ENCODE results near the gene NDUFS5. TPM values are rescaled to one million over a fixed set of nuclear protein-coding genes. Genes with fewer than 3 reads are reported as not detected.

NDUFS5 gene
- total RNA-seq, 3 donors from 2014 or later: 299 to 582 (median 393) TPM

GRCh38 chr1:39043513-39043912 is 17.4 kb downstream of the NDUFS5 start:
- TF ChIP-seq CTCF (IDR thresholded peaks at IDR 0.05) (no peak), POLR2A (IDR thresholded peaks at IDR 0.05) (no peak), POLR2AphosphoS5 (IDR thresholded peaks at IDR 0.05) (no peak)
- H3K4me3 ChIP-seq: no peak overlapping the region
- no peaks in the 10 kb centered on the region for H3K4me1 ChIP-seq
- intact Hi-C loops (cut with DNase I; ENCODE audit: low total_unique reads): no loop called here
- no peak for DNase-seq (ENCODE audit: low spot score in 2 of 2)
- H3K27ac ChIP-seq: no peak overlapping the region
- no peaks in the 10 kb centered on the region for H3K36me3 ChIP-seq
- H3K9me3 ChIP-seq: no peaks in the 10 kb centered on the region
- no peaks in the 10 kb centered on the region for H3K27me3 ChIP-seq

- no peaks in the 10 kb centered on the region for H3K4me1 ChIP-seq
- H3K27me3 ChIP-seq: no peaks in the 10 kb centered on the region
- no peak overlapping the region for H3K4me3 ChIP-seq
- DNase-seq (ENCODE audit: low spot score in 2 of 2): no peak
- H3K9me3 ChIP-seq: no peaks in the 10 kb centered on the region
- TF ChIP-seq POLR2A (IDR thresholded peaks at IDR 0.05): no peak
- TF ChIP-seq CTCF (IDR thresholded peaks at IDR 0.05): no peak
- TF ChIP-seq POLR2AphosphoS5 (IDR thresholded peaks at IDR 0.05): no peak
- intact Hi-C loops (cut with DNase I; ENCODE audit: low total_unique reads): no loop called here
- H3K36me3 ChIP-seq: no peaks in the 10 kb centered on the region
- no peak overlapping the region for H3K27ac ChIP-seq
These were observed 18.6 kb downstream of the NDUFS5 start for GRCh38 chr1:39044762-39045161.

- Histone ChIP-seq H3K4me3 (no peak overlapping the region), H3K4me1 (no peaks in the 10 kb centered on the region), H3K27ac (no peak overlapping the region), H3K27me3 (no peaks in the 10 kb centered on the region), H3K9me3 (no peaks in the 10 kb centered on the region), H3K36me3 (no peaks in the 10 kb centered on the region)
- TF ChIP-seq POLR2AphosphoS5 (IDR thresholded peaks at IDR 0.05): no peak
- no peak for TF ChIP-seq POLR2A (IDR thresholded peaks at IDR 0.05)
- TF ChIP-seq CTCF (IDR thresholded peaks at IDR 0.05): no peak
- DNase-seq (ENCODE audit: low spot score in 2 of 2): no peak
- intact Hi-C loops (cut with DNase I; ENCODE audit: low total_unique reads): no loop called here
These were observed 19.1 kb downstream of the NDUFS5 start for GRCh38 chr1:39045231-39045630.

DNA sequence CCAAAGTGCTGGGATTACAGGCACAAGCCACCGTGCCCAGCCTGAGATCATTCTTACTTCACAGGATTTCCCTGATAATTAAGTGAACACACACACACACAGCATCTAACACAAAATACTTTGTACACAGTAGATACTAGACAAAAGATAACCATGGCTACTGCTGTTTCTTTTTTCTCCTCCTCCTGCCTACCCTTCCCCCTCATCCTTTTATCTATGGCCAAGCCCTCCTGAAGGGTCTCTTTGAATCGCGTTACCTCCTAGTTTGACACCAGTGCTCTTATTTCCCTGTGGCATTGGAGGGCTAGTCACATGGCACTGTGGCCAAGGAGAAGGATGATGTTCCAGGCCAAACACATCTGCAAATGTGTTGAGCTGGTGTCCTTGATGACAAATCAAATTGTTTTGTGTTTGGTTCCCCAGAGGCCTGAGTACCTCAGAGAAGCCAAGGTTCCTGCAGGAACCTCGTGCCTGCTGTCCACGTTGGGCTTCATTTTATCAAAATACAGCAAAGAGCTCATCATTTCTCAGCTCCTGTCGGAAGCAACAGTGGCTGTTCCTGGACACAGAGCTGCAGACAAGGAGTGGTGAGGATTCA is 20.6 kb downstream of the NDUFS5 start:
- Histone ChIP-seq H3K4me3 (no peak overlapping the region), H3K9me3 (no peaks in the 10 kb centered on the region), H3K36me3 (no peaks in the 10 kb centered on the region), H3K4me1 (no peaks in the 10 kb centered on the region), H3K27me3 (no peaks in the 10 kb centered on the region), H3K27ac (peak overlapping the region in 1 of 2 donors; percentile 58)
- intact Hi-C loops (cut with DNase I; ENCODE audit: low total_unique reads): no loop called here
- DNase-seq (ENCODE audit: low spot score in 2 of 2): no peak
- TF ChIP-seq CTCF (IDR thresholded peaks at IDR 0.05): no peak
- no peak for TF ChIP-seq POLR2A (IDR thresholded peaks at IDR 0.05)
- no peak for TF ChIP-seq POLR2AphosphoS5 (IDR thresholded peaks at IDR 0.05)

DNA sequence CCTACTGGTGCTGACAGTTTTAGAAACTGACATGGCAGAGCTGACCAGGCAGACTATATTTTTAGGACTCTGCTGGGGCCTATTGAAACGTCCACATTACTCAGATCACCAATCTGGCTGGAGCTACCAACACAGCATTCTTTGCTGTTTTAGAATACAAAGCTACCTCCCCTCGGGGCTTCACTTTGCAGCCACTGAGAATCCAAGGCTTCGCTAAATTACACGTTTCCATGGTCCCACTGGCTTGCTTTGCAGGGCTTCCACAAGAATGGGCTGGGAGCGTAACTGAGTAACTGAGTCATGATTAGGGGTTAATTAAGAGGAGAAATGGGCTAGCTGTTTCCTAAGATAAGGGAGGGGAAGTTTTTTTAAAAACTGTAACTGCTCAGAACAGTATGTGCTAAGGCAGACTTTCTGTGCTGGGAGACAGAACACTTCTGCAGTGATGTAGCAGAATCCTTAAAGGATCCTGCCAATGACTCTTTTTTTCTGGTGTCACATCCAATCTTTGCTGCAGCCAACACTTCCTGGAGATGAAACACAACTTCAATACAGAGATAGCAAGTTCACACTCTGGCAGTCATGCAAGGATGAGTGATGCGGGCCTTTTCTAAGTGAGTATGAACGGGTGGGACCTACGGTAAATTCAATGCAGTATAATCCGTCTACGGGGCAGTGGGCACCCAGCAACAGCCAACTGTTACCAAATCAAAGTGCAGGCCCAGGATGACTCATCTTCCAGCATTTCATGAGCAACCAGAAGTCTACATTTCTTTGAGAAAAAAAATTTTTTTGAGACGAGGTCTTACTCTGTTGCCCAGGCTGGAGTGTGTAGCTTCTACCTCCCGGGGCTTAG is 21.5 kb downstream of the NDUFS5 start:
- Histone ChIP-seq H3K27ac (peak overlapping the region in 1 of 2 donors; percentile 58), H3K27me3 (no peaks in the 10 kb centered on the region), H3K4me1 (no peaks in the 10 kb centered on the region), H3K36me3 (no peaks in the 10 kb centered on the region), H3K4me3 (no peak overlapping the region), H3K9me3 (no peaks in the 10 kb centered on the region)
- no peak for DNase-seq (ENCODE audit: low spot score in 2 of 2)
- TF ChIP-seq POLR2AphosphoS5 (IDR thresholded peaks at IDR 0.05) (peak in 1 of 3 donors; percentile 15), POLR2A (IDR thresholded peaks at IDR 0.05) (no peak), CTCF (IDR thresholded peaks at IDR 0.05) (no peak)
- intact Hi-C loops (cut with DNase I; ENCODE audit: low total_unique reads): no loop called here

Measured in breast epithelium (tissue), 4 donors.